NT2/D1 (cell line): Measurements from ENCODE around the gene SMG1.

ENCODE experiments used
- DNase-seq: peaks from one replicate; pipeline ENCODE4 v3.0.0-alpha.2; 2011; ENCODE audit warnings: low read depth, low spot score
- H3K27me3 ChIP-seq: 2 replicates; pipeline ENCODE4 v1.6.0; 2011; ENCODE audit warnings: mild to moderate bottlenecking; ENCODE audit not compliant: insufficient read length, insufficient read depth
- H3K36me3 ChIP-seq: 2 replicates; pipeline ENCODE4 v1.6.1; 2011; ENCODE audit warnings: mild to moderate bottlenecking, low read length, mixed read lengths; ENCODE audit not compliant: insufficient read depth, insufficient read length
- H3K4me1 ChIP-seq: 2 replicates; pipeline ENCODE4 v1.5.1; 2011; ENCODE audit not compliant: insufficient read depth, insufficient read length
- H3K4me3 ChIP-seq: 2 replicates; pipeline ENCODE4 v1.5.1; 2011; ENCODE audit warnings: low read depth; ENCODE audit not compliant: insufficient read length
- H3K9ac ChIP-seq: 2 replicates; pipeline ENCODE4 v1.6.0; 2011; ENCODE audit warnings: low read depth; ENCODE audit not compliant: insufficient read length
- H3K9me3 ChIP-seq: 2 replicates; pipeline ENCODE4 v1.5.1; 2011; ENCODE audit warnings: mild to moderate bottlenecking, low read length; ENCODE audit not compliant: insufficient read depth
- SUZ12 ChIP-seq: IDR thresholded peaks from 2 replicates; pipeline ENCODE4 v1.6.1; 2011; ENCODE audit not compliant: insufficient read length, insufficient read depth; ENCODE audit errors: extremely low read depth
- YY1 ChIP-seq: IDR thresholded peaks from 2 replicates; pipeline ENCODE4 v1.6.1; 2011; ENCODE audit not compliant: insufficient read length, insufficient read depth
- ZNF274 ChIP-seq: IDR thresholded peaks from 2 replicates; pipeline ENCODE4 v1.6.1; 2011; ENCODE audit warnings: mild to moderate bottlenecking, low read depth, low read length

The SMG1 gene

GRCh38 chr16:18834864-18835263 lies 91.3 kb downstream of the SMG1 start:
- Histone ChIP-seq H3K9ac (no peak overlapping the region), H3K4me1 (no peaks in the 10 kb centered on the region), H3K9me3 (no peaks in the 10 kb centered on the region), H3K4me3 (no peak overlapping the region), H3K27me3 (no peaks in the 10 kb centered on the region), H3K36me3 (peaks cover 99% of the 10 kb centered on the region)
- no peak for DNase-seq
- TF ChIP-seq ZNF274 (no peak), YY1 (no peak), SUZ12 (no peak)

DNA sequence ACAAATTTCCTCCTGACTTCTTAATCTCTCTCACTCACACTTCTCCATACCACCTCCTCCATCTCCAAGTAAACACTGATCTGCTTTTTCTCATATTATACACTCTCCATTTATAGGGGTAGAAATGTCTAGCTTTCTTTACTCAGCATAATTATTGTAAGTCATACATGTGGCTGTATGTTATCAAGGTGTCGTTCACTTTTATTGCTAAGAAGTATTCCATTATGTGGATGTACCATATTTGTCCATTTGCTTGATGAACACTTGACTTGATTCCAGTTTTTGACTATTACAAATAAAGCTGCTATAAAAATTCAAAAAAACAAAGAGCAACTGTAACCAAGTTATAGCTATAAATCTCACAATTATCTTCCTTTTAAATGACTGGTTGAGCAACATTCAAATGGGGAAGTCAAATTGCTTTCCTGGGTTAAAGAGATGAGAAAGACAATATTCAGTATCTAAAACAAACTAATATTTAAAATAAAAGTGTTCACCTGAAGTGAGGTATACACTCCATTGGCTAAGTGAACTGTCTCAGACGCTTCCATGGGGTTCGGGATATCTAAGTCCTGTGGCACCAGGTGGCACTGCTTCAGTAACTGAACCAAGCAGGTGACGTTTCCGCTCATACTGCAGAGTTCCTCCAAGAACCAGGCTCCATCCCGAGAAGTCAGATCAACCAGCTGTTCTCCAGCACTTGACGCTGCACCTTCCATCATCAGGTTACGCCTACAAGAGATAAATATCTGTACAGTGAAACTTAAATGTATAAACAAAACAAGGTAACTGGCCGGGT lies 92.3 kb downstream of the SMG1 start:
- Histone ChIP-seq H3K4me1 (no peaks in the 10 kb centered on the region), H3K9me3 (no peaks in the 10 kb centered on the region), H3K36me3 (peaks cover 99% of the 10 kb centered on the region), H3K9ac (no peak overlapping the region), H3K4me3 (no peak overlapping the region), H3K27me3 (no peaks in the 10 kb centered on the region)
- TF ChIP-seq YY1 (no peak), ZNF274 (no peak), SUZ12 (no peak)
- DNase-seq: no peak

GRCh38 chr16:18832613-18833012 lies 93.6 kb downstream of the SMG1 start:
- no peaks in the 10 kb centered on the region for H3K9me3 ChIP-seq
- H3K9ac ChIP-seq: no peak overlapping the region
- DNase-seq: no peak
- TF ChIP-seq SUZ12: no peak
- no peak for TF ChIP-seq ZNF274
- TF ChIP-seq YY1: no peak
- H3K27me3 ChIP-seq: no peaks in the 10 kb centered on the region
- peaks cover 96% of the 10 kb centered on the region for H3K36me3 ChIP-seq
- H3K4me3 ChIP-seq: no peak overlapping the region
- peaks cover 3% of the 10 kb centered on the region for H3K4me1 ChIP-seq

DNA sequence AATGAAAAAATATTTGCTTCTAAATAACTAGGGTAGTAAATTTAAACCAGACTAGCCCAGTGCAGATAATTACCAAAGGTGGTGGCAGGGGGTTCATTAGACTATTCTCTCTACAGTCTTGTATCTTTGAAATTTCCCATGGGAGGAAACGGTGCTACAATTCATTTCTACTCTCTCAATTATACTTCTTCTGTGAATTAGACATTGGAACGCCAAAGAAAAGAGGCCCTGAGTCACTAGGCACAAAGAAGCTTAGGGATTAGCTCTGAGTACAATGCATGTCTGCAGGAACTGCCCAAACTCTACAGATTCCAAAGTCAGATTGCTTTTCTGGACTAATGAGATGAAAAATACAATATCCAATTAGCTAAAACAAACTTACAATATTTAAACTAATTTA lies 94.2 kb downstream of the SMG1 start:
- H3K4me3 ChIP-seq: no peak overlapping the region
- TF ChIP-seq SUZ12: no peak
- peaks cover 3% of the 10 kb centered on the region for H3K4me1 ChIP-seq
- peaks cover 90% of the 10 kb centered on the region for H3K36me3 ChIP-seq
- H3K9ac ChIP-seq: no peak overlapping the region
- no peaks in the 10 kb centered on the region for H3K27me3 ChIP-seq
- H3K9me3 ChIP-seq: no peaks in the 10 kb centered on the region
- no peak for DNase-seq

GRCh38 chr16:18829251-18829650 lies 97.0 kb downstream of the SMG1 start:
- Histone ChIP-seq H3K9ac (no peak overlapping the region), H3K27me3 (no peaks in the 10 kb centered on the region), H3K4me3 (no peak overlapping the region), H3K36me3 (peaks cover 65% of the 10 kb centered on the region), H3K9me3 (no peaks in the 10 kb centered on the region), H3K4me1 (peaks cover 3% of the 10 kb centered on the region)
- no peak for TF ChIP-seq SUZ12
- no peak for TF ChIP-seq ZNF274
- no peak for TF ChIP-seq YY1
- DNase-seq: no peak

- no peaks in the 10 kb centered on the region for H3K9me3 ChIP-seq
- no peaks in the 10 kb centered on the region for H3K27me3 ChIP-seq
- H3K4me3 ChIP-seq: no peak overlapping the region
- no peak overlapping the region for H3K9ac ChIP-seq
- DNase-seq: no peak
- no peak for TF ChIP-seq SUZ12
- no peak for TF ChIP-seq YY1
- TF ChIP-seq ZNF274: no peak
- H3K4me1 ChIP-seq: peaks cover 3% of the 10 kb centered on the region
- H3K36me3 ChIP-seq: peaks cover 51% of the 10 kb centered on the region
These were observed 98.3 kb downstream of the SMG1 start for GRCh38 chr16:18827890-18828289.

DNA sequence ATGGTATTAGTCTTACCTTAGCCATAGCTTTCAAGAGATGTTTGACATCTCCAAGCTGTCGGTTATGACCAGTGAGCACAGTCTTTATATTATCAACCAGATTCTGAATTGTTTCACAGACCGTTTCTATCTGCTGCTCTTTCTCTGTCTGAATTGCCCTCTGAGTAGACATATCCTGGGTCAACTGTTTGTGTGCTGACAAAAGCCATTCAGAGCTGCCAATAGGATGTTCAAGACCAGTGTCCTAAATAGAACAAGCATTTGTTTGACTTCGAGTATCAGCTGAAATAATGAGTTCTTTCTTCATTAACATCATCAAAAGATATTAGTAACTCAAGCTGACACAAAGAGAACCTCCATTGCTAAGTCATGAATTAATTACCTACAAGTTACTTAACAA lies 109.9 kb downstream of the SMG1 start:
- H3K9me3 ChIP-seq: no peaks in the 10 kb centered on the region
- no peak overlapping the region for H3K4me3 ChIP-seq
- no peak overlapping the region for H3K9ac ChIP-seq
- DNase-seq: no peak
- no peaks in the 10 kb centered on the region for H3K27me3 ChIP-seq
- H3K36me3 ChIP-seq: peaks cover 74% of the 10 kb centered on the region
- H3K4me1 ChIP-seq: no peaks in the 10 kb centered on the region
- TF ChIP-seq SUZ12 (no peak), YY1 (no peak), ZNF274 (no peak)
